Gastrocnemius medialis (tissue), 4 donors: Measurements from ENCODE around the gene ARHGEF19.

Experiments used
- POLR2A ChIP-seq, 2 donors: fragments of 450-650 bp; IDR thresholded peaks; one replicate each; pipeline ENCODE4 v1.6.1; 2017; ENCODE audit warnings: antibody characterized with exemption in 2 of 2, mild to moderate bottlenecking in 2 of 2, moderate library complexity in 2 of 2
- TF ChIP-seq, protein P1 (sequence below), 5 experiments: fragments of 450-650 bp in 3 of 5; fragments of 200-600 bp in 2 of 5; sonication (generic) in 2 of 5; IDR thresholded peaks in 4 of 5; conservative IDR thresholded peaks in 1 of 5; 1 replicate in 4 of 5; 2 replicates in 1 of 5; pipeline ENCODE4 v1.5.1; 2016 to 2019; ENCODE audit warnings: antibody characterized with exemption in 5 of 5, mild to moderate bottlenecking in 3 of 5, moderate library complexity in 3 of 5

DNA sequence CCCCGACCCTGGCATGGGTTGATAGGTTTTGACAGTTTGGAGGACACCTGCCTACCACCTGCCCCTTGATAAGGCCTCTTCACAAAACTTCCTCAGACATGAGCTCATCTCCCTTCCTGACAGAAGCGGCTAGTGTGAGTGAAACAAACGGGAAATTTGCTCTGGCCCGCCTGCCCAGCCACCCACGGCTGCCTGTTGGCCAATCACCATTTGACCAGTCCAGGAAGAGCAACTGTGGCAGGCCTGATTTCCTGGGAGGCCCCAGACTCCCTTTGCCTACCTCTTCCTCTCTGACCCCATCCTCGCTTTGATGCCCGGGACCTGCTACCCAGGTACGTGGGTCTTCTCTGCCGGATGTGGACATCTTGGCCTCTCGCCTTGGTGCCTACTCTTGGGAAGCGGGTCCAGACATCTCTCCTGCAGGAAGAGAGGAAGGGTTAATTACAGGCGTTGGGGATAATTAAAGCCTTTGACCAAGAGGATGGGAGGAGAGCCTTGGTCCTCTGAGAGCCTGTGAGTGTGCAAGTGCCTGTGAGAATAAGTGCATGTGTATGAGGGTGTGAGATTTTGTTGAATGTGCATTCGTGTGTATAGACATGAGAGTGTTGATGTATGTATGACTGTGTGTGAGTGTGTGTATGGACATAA is 55.5 kb downstream of the ARHGEF19 start:
- TF ChIP-seq, protein P1, sequence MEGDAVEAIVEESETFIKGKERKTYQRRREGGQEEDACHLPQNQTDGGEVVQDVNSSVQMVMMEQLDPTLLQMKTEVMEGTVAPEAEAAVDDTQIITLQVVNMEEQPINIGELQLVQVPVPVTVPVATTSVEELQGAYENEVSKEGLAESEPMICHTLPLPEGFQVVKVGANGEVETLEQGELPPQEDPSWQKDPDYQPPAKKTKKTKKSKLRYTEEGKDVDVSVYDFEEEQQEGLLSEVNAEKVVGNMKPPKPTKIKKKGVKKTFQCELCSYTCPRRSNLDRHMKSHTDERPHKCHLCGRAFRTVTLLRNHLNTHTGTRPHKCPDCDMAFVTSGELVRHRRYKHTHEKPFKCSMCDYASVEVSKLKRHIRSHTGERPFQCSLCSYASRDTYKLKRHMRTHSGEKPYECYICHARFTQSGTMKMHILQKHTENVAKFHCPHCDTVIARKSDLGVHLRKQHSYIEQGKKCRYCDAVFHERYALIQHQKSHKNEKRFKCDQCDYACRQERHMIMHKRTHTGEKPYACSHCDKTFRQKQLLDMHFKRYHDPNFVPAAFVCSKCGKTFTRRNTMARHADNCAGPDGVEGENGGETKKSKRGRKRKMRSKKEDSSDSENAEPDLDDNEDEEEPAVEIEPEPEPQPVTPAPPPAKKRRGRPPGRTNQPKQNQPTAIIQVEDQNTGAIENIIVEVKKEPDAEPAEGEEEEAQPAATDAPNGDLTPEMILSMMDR (IDR thresholded peaks at IDR 0.05 in 4 of 5, conservative IDR thresholded peaks at IDR 0.05 in 1 of 5): no peak
- no peak for TF ChIP-seq POLR2A (IDR thresholded peaks at IDR 0.05)
